H1 (cell line): ENCODE results near the gene EFHC1. TPM values are rescaled to one million over a fixed set of nuclear protein-coding genes. Genes with fewer than 3 reads are reported as not detected.

Experiments used
- CEBPB ChIP-seq: IDR thresholded peaks from 2 replicates; pipeline ENCODE4 v1.6.1; 2012; ENCODE audit warnings: low read depth, low read length
- EGR1 ChIP-seq: IDR thresholded peaks from 2 replicates; pipeline ENCODE4 v1.6.1; 2011; ENCODE audit warnings: low read depth, low read length, borderline replicate concordance
- HDAC2 ChIP-seq, 2 experiments: fragments of 300-600 bp in 1 of 2; sonication (generic) in 1 of 2; IDR thresholded peaks; 2 replicates each; pipeline ENCODE4 v1.6.1; 2011 to 2012; ENCODE audit warnings: low read depth in 2 of 2, low read length in 2 of 2, mild to moderate bottlenecking in 2 of 2, moderate library complexity in 2 of 2, borderline replicate concordance in 1 of 2, inconsistent platforms in 1 of 2
- KDM4A ChIP-seq: IDR thresholded peaks from one replicate; pipeline ENCODE4 v1.7.1; 2012; ENCODE audit warnings: low read depth, mild to moderate bottlenecking, moderate library complexity, low read length, inconsistent platforms; ENCODE audit not compliant: severe bottlenecking
- polyA plus RNA-seq, 7 experiments: library from polyadenylated mRNA; depleted of rRNA in 3 of 7; stranded (reverse) in 5 of 7; unstranded in 2 of 7; fragments of >200 nt in 5 of 7; fragments of 200-250 nt in 2 of 7; gene quantifications; 1 replicate in 5 of 7; 2 replicates in 1 of 7; 4 replicates in 1 of 7; pipeline versions ENCODE4 v1.2.1 to v1.2.3, GENCODE V29; 2011 to 2013; ENCODE audit warnings: missing spikeins in 2 of 7, mixed read lengths in 2 of 7
- total RNA-seq: library from RNA; stranded (reverse); fragmentation: NEBNext Ultra II Directional; extraction: Animal tissue kit (Norgen Biotek cat#: 25700); gene quantifications from 2 replicates; pipeline ENCODE4 v1.2.1, GENCODE V29; 2021
- TF ChIP-seq, protein P1 (sequence below), 3 experiments: IDR thresholded peaks; 1 replicate in 2 of 3; 2 replicates in 1 of 3; pipeline versions ENCODE4 v1.5.1 to v1.6.1; 2011; ENCODE audit warnings: low read length in 3 of 3, mild to moderate bottlenecking in 3 of 3, inconsistent platforms in 2 of 3, low read depth in 1 of 3, moderate library complexity in 1 of 3; ENCODE audit not compliant: insufficient read depth in 1 of 3; ENCODE audit errors: control extremely low read depth in 1 of 3
- TF ChIP-seq, protein P2 (sequence below): IDR thresholded peaks from 2 replicates; pipeline ENCODE4 v1.6.1; 2011; ENCODE audit warnings: low read depth, mild to moderate bottlenecking, low read length; ENCODE audit not compliant: insufficient read depth

Gene EFHC1
- total and polyA plus RNA-seq, 2 of the 8 experiments (the other 6 are each of a cell fraction or from before 2014, with no cell fraction given), result 10.5 to 16.4 TPM

DNA sequence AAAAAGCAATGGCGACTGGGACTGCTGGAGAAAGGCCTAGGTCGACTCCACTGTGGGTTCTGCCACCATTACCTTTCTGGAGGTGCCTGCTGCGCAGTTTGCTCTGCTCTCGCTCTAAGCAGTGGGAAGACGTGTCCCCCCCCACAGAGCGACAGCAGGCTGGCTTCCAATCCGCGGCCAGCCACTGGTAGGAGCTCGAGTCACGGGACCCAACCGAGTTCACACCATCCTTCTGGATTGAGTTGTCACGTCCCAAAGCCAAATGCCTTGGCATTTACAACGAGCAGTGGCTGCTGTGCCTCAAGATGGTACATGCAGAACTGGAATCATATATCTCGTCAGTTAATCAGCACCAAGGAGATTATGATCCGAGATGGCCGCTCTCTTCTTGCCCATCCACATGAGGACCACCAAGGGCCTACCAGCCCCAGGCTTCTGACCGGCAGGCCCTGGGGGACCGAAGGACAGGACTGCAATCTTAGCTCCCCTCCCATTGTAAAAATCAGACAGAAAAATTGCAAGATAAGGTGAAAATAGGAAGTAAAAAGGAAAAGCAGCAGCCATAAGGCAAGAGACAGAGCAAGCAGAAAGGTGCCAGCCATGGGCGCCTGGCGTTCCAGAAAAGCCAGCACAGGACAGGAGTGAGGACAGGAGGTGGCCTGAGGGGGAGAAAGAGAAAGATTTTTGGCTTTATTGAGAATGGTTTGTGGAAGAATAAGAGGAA, 82.3 kb downstream of the EFHC1 start (continued):
- TF ChIP-seq, protein P1, sequence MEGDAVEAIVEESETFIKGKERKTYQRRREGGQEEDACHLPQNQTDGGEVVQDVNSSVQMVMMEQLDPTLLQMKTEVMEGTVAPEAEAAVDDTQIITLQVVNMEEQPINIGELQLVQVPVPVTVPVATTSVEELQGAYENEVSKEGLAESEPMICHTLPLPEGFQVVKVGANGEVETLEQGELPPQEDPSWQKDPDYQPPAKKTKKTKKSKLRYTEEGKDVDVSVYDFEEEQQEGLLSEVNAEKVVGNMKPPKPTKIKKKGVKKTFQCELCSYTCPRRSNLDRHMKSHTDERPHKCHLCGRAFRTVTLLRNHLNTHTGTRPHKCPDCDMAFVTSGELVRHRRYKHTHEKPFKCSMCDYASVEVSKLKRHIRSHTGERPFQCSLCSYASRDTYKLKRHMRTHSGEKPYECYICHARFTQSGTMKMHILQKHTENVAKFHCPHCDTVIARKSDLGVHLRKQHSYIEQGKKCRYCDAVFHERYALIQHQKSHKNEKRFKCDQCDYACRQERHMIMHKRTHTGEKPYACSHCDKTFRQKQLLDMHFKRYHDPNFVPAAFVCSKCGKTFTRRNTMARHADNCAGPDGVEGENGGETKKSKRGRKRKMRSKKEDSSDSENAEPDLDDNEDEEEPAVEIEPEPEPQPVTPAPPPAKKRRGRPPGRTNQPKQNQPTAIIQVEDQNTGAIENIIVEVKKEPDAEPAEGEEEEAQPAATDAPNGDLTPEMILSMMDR (IDR thresholded peaks at IDR 0.05; ENCODE audit: control extremely low read depth in 1 of 3, insufficient read depth in 1 of 3, low read depth in 1 of 3, low read length in 3 of 3), result no peak
- TF ChIP-seq, protein P2, sequence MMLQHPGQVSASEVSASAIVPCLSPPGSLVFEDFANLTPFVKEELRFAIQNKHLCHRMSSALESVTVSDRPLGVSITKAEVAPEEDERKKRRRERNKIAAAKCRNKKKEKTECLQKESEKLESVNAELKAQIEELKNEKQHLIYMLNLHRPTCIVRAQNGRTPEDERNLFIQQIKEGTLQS, result no peak
- TF ChIP-seq CEBPB (no peak), KDM4A (no peak), HDAC2 (IDR thresholded peaks at IDR 0.05; ENCODE audit: borderline replicate concordance in 1 of 2, low read depth in 2 of 2, low read length in 2 of 2) (no peak), EGR1 (no peak)
- TF ChIP-seq, all 59 proteins: peak for 0
